DND-41 (cell line): ENCODE results near the gene DPP6.
"Not testable (repeated sequence)": the region's sequence is repeated elsewhere in the genome, so short reads cannot be mapped to it uniquely, and the experiment has no call there.

ENCODE experiments used
- CTCF ChIP-seq: IDR thresholded peaks from 2 replicates; pipeline ENCODE4 v1.5.1; 2012; ENCODE audit warnings: borderline replicate concordance, low read length, moderate library complexity, mild to moderate bottlenecking; ENCODE audit not compliant: poor library complexity, severe bottlenecking; ENCODE audit errors: extremely low read depth
- EZH2 ChIP-seq: IDR thresholded peaks from 3 replicates; pipeline ENCODE4 v1.6.1; 2012; ENCODE audit warnings: borderline replicate concordance, low read depth, mild to moderate bottlenecking, moderate library complexity, low read length, inconsistent platforms; ENCODE audit not compliant: severe bottlenecking

- not testable (repeated sequence) for TF ChIP-seq CTCF, EZH2
Measured at GRCh38 chr7:154922472-154922871, 870.3 kb downstream of the DPP6 start.
